Uterus (tissue), 4 donors: ENCODE data around the gene N4BP2L2. TPM values are rescaled to one million over a fixed set of nuclear protein-coding genes. Genes with fewer than 3 reads are reported as not detected.
A peak's percentile ranks its signal among the peaks of the same experiment; 100 is the strongest.

Experiments
- DNase-seq, 2 donors: peaks; one replicate each; pipeline ENCODE4 v3.0.0-alpha.2; 2019 to 2020
- H3K27ac ChIP-seq, 2 donors: fragments of 200-600 bp; sonication (generic); 1 replicate in 1 of 2; 2 replicates in 1 of 2; pipeline ENCODE4 v1.5.1; 2016 to 2018
- H3K27me3 ChIP-seq, 2 donors: fragments of 200-600 bp; sonication (generic); one replicate each; pipeline ENCODE4 v1.5.1; 2018 to 2019; ENCODE audit warnings: control low read depth in 1 of 2
- H3K36me3 ChIP-seq, 2 donors: fragments of 200-600 bp; sonication (generic); one replicate each; pipeline ENCODE4 v1.5.1; 2019; ENCODE audit warnings: control low read depth in 1 of 2
- H3K4me1 ChIP-seq, 2 donors: fragments of 200-600 bp; sonication (generic); one replicate each; pipeline ENCODE4 v1.5.1; 2018 to 2019; ENCODE audit warnings: control low read depth in 1 of 2
- H3K4me3 ChIP-seq, 2 donors: fragments of 200-600 bp; sonication (generic); 1 replicate in 1 of 2; 2 replicates in 1 of 2; pipeline ENCODE4 v1.5.1; 2018 to 2019; ENCODE audit warnings: mild to moderate bottlenecking in 1 of 2
- H3K9me3 ChIP-seq, 2 donors: fragments of 200-600 bp; sonication (generic); one replicate each; pipeline ENCODE4 v1.5.1; 2019; ENCODE audit warnings: control low read depth in 1 of 2
- POLR2A ChIP-seq, 2 donors: fragments of 450-650 bp; IDR thresholded peaks; one replicate each; pipeline ENCODE4 v1.6.1; 2016; ENCODE audit warnings: antibody characterized with exemption in 2 of 2, mild to moderate bottlenecking in 1 of 2, moderate library complexity in 1 of 2
- intact Hi-C: fragments of 100-400 bp; cut with DNase I; formaldehyde crosslinking; loops from one replicate; pipeline ENCODE4 v1.15.1; 2023; ENCODE audit warnings: low total_unique reads
- total RNA-seq, 4 donors: library from RNA; depleted of rRNA in 3 of 4; stranded (reverse); fragments of >200 nt in 3 of 4; gene quantifications; one replicate each; pipeline versions ENCODE4 v1.1.0 to v1.2.4, GENCODE V29; 2014 to 2023
- TF ChIP-seq, protein P1 (sequence below), 4 experiments: fragments of 200-600 bp in 2 of 4; fragments of 450-650 bp in 2 of 4; sonication (generic) in 2 of 4; IDR thresholded peaks; one replicate each; pipeline ENCODE4 v1.5.1; 2016 to 2019; ENCODE audit warnings: antibody characterized with exemption in 4 of 4, mild to moderate bottlenecking in 2 of 4, moderate library complexity in 1 of 4
- donor health status: DM: yes; HTN: yes; CAD: no.

Gene N4BP2L2
- total RNA-seq, 4 donors from 2014 or later = 187 to 288 (median 233) TPM

DNA sequence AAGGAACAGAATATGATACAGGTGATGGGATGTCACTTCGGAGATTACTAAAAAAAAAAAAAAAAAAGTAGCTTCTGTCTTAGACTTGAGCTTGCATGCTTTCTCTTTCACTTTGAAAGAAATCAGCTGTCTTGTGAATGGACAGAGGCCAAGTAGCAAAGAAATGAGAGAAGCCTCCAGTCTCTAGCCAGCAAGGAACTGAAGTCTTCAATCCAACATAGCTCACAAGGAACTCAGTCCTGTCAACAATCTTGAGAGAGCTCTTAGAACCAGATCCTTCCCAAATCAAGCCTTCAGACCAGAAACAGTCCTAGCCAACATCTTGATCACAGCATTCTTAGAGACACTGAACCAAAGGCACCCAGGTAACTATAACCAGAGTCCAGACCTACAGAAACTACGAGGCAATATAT lies 7.7 kb downstream of the N4BP2L2 start:
- intact Hi-C loops = no loop called here

DNA sequence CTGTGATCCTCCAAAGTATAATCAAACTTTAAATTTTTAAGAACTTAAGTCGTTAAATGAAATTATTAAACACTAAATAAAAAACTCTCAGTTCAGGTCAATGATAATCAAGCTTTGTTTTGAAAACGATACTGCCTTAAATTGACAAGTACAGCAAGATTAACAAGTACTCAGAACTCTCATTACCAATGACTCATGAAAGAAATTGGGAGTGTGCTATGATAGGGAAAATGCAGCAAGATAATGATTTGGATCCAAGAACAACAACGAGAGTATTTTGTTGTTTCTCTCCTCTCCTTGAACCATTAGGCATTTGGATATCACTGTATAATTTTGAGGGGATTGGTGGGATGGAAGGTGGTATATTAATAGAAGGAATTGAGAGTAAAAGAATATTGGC lies 10.2 kb downstream of the N4BP2L2 start:
- H3K27me3 ChIP-seq = no peaks in the 10 kb centered on the region
- H3K9me3 ChIP-seq = no peaks in the 10 kb centered on the region
- TF ChIP-seq POLR2A (IDR thresholded peaks at IDR 0.05) = no peak
- intact Hi-C loops = no loop called here
- no peak overlapping the region for H3K27ac ChIP-seq
- peaks cover 8 to 10% of the 10 kb centered on the region in 2 donors for H3K4me1 ChIP-seq
- no peaks in the 10 kb centered on the region for H3K36me3 ChIP-seq
- no peak overlapping the region for H3K4me3 ChIP-seq
- DNase-seq = no peak

More for the DNA sequence above, 7.7 kb downstream of the N4BP2L2 start:
- Histone ChIP-seq H3K36me3 (no peaks in the 10 kb centered on the region), H3K27me3 (no peaks in the 10 kb centered on the region), H3K9me3 (no peaks in the 10 kb centered on the region), H3K27ac (peak overlapping the region in 1 of 2 donors; percentile 59), H3K4me3 (no peak overlapping the region), H3K4me1 (peaks cover 8 to 10% of the 10 kb centered on the region in 2 donors)
- DNase-seq = peak in 1 of 2 donors; percentile 30
- TF ChIP-seq, protein P1, sequence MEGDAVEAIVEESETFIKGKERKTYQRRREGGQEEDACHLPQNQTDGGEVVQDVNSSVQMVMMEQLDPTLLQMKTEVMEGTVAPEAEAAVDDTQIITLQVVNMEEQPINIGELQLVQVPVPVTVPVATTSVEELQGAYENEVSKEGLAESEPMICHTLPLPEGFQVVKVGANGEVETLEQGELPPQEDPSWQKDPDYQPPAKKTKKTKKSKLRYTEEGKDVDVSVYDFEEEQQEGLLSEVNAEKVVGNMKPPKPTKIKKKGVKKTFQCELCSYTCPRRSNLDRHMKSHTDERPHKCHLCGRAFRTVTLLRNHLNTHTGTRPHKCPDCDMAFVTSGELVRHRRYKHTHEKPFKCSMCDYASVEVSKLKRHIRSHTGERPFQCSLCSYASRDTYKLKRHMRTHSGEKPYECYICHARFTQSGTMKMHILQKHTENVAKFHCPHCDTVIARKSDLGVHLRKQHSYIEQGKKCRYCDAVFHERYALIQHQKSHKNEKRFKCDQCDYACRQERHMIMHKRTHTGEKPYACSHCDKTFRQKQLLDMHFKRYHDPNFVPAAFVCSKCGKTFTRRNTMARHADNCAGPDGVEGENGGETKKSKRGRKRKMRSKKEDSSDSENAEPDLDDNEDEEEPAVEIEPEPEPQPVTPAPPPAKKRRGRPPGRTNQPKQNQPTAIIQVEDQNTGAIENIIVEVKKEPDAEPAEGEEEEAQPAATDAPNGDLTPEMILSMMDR (IDR thresholded peaks at IDR 0.05) = no peak
- TF ChIP-seq POLR2A (IDR thresholded peaks at IDR 0.05) = no peak

DNA sequence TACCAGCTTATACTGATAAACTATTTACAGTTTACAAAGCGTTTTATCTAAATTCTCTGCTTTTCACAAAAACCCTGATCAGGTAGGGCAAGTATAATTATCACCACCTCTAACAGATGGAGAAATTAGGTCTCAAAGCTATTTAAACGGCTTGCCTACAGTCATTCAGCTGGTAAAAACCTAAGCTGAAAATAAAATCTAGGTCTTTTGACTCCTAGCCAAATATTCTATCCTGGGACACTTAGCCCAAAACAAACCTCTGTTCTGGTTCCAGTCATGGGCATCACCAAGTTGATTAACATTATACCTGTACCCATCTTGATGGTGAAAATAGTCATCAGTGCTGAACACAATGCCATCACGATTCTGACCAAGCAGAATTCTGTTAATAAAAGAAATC lies 11.4 kb downstream of the N4BP2L2 start:
- DNase-seq = no peak
- H3K4me1 ChIP-seq = peaks cover 8% of the 10 kb centered on the region in 2 donors
- H3K27me3 ChIP-seq = no peaks in the 10 kb centered on the region
- no peaks in the 10 kb centered on the region for H3K9me3 ChIP-seq
- no peaks in the 10 kb centered on the region for H3K36me3 ChIP-seq
- no peak overlapping the region for H3K4me3 ChIP-seq
- intact Hi-C loops = no loop called here
- TF ChIP-seq, protein P1 (IDR thresholded peaks at IDR 0.05) = no peak
- TF ChIP-seq POLR2A (IDR thresholded peaks at IDR 0.05) = no peak
- H3K27ac ChIP-seq = no peak overlapping the region

DNA sequence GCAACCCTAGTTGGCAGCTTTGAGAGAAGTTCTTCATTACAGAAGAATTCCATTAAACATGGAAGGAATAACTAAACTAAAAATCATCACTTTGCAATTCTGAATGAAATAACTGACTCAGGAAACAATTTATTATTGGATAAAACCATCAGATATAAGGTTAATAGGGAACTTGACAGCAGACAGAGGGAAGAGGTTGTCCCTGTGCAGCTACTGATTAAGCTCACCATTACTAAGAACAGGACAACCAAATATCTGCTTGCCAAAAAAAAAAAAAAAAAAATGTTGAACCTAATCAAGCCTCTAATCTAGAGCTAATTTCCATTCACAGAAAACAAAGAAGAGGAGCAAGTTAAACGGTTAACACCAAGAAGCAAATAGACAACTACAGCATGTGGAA lies 12.8 kb downstream of the N4BP2L2 start:
- Histone ChIP-seq H3K27ac (no peak overlapping the region), H3K4me3 (no peak overlapping the region), H3K9me3 (no peaks in the 10 kb centered on the region), H3K36me3 (no peaks in the 10 kb centered on the region), H3K27me3 (no peaks in the 10 kb centered on the region), H3K4me1 (peaks cover 0 to 4% of the 10 kb centered on the region in 2 donors)
- intact Hi-C loops = no loop called here
- no peak for TF ChIP-seq POLR2A (IDR thresholded peaks at IDR 0.05)
- TF ChIP-seq, protein P1 (IDR thresholded peaks at IDR 0.05) = no peak
- DNase-seq = no peak

DNA sequence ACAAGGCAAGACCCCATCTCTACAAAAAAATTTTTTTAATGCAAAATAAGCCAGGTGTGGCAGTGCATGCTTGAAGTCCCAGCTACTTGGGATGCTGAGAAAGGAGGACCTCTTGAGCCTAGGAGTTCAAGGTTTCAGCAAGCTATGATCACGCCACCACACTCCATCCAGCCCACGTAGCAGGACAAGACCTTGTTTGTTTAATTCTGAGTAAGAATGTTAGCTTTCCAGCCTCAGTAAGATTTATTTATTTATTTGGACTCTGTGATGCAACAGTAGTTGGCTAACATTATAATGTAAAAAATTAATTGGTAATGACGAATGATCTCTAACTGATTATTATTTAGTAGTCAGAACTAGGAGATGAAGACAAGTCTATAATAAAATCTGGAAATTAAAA lies 23.3 kb downstream of the N4BP2L2 start:
- H3K4me1 ChIP-seq = no peaks in the 10 kb centered on the region
- intact Hi-C loops = no loop called here
- DNase-seq = no peak
- H3K9me3 ChIP-seq = no peaks in the 10 kb centered on the region
- no peaks in the 10 kb centered on the region for H3K36me3 ChIP-seq
- no peak overlapping the region for H3K4me3 ChIP-seq
- no peaks in the 10 kb centered on the region for H3K27me3 ChIP-seq
- no peak overlapping the region for H3K27ac ChIP-seq
- TF ChIP-seq, protein P1 (IDR thresholded peaks at IDR 0.05) = no peak
- TF ChIP-seq POLR2A (IDR thresholded peaks at IDR 0.05) = no peak

DNA sequence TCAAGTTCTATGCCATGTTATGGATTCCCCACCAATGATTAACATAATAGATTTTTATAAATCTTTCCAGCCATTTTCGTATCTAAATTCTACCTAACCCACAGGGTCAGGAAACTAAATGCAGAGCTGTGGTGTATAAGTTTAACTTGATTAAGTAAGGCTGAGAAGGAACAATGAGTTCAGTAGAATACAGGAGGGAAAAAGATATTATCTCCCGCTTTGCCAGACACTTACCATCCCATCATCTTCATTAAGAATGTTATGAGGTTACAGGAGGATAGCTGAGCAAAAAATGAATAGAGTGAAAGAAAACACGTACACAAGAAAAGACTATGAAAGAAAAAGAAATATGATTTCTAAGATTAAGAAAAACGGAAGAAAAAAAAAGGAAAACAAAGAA lies 27.1 kb downstream of the N4BP2L2 start:
- intact Hi-C loops = no loop called here
- no peak for DNase-seq
- Histone ChIP-seq H3K27me3 (no peaks in the 10 kb centered on the region), H3K36me3 (no peaks in the 10 kb centered on the region), H3K27ac (no peak overlapping the region), H3K4me3 (no peak overlapping the region), H3K9me3 (no peaks in the 10 kb centered on the region), H3K4me1 (no peaks in the 10 kb centered on the region)
- TF ChIP-seq, protein P1 (IDR thresholded peaks at IDR 0.05) = no peak
- no peak for TF ChIP-seq POLR2A (IDR thresholded peaks at IDR 0.05)
